Cardiac muscle cell (in vitro differentiated cells and primary cell): ENCODE measurements around the gene ZNF512B. TPM values are rescaled to one million over a fixed set of nuclear protein-coding genes. Genes with fewer than 3 reads are reported as not detected.

Experiments
- DNase-seq, 2 donors: peaks; one replicate each; pipeline versions ENCODE4 v3.0.0 to v3.0.0-alpha.2; 2010 to 2017; ENCODE audit warnings: low read depth in 1 of 2, low spot score in 1 of 2
- H3K27ac ChIP-seq: fragments of 200-600 bp; sonication (generic); 2 replicates; pipeline ENCODE4 v1.5.1; 2016
- H3K27me3 ChIP-seq: fragments of 200-600 bp; sonication (generic); 2 replicates; pipeline ENCODE4 v1.6.0; 2016; ENCODE audit warnings: control low read depth
- H3K36me3 ChIP-seq: fragments of 200-600 bp; sonication (generic); 2 replicates; pipeline ENCODE4 v1.5.1; 2016; ENCODE audit warnings: control low read depth
- H3K4me1 ChIP-seq: fragments of 200-600 bp; sonication (generic); 2 replicates; pipeline ENCODE4 v1.8.1; 2017; ENCODE audit warnings: low read depth, mild to moderate bottlenecking, mixed run types
- H3K4me3 ChIP-seq: fragments of 200-600 bp; sonication (generic); 2 replicates; pipeline ENCODE4 v1.5.1; 2016; ENCODE audit warnings: mild to moderate bottlenecking
- H3K9me3 ChIP-seq: fragments of 200-600 bp; sonication (generic); 2 replicates; pipeline ENCODE4 v1.5.1; 2017; ENCODE audit warnings: low read depth, mild to moderate bottlenecking, control low read depth
- CTCF ChIP-seq: IDR thresholded peaks from 2 replicates; pipeline ENCODE4 v1.5.1; 2012; ENCODE audit warnings: low read depth, mild to moderate bottlenecking, low read length
- polyA plus RNA-seq: library from polyadenylated mRNA; unstranded; fragments of >200 nt; fragmentation: Nextera tagmentation; extraction: Ambion mirVana; gene quantifications from 2 replicates; pipeline ENCODE4 v1.2.1, GENCODE V29; 2016
- total RNA-seq: library from RNA; depleted of rRNA; stranded (reverse); fragments of >200 nt; gene quantifications from 2 replicates; pipeline ENCODE4 v1.2.3, GENCODE V29; 2016

ZNF512B gene
- total and polyA plus RNA-seq, 2 experiments from 2014 or later = 13.7 to 45.8 TPM

- Histone ChIP-seq H3K9me3 (no peaks in the 10 kb centered on the region), H3K27ac (no peak overlapping the region), H3K4me3 (no peak overlapping the region), H3K27me3 (no peaks in the 10 kb centered on the region), H3K4me1 (no peaks in the 10 kb centered on the region), H3K36me3 (peaks cover 24% of the 10 kb centered on the region)
- DNase-seq = peak; percentile 15 to 32
- TF ChIP-seq CTCF = no peak
Observed at GRCh38 chr20:63941282-63942081, 28.2 kb downstream of the ZNF512B start.

DNA sequence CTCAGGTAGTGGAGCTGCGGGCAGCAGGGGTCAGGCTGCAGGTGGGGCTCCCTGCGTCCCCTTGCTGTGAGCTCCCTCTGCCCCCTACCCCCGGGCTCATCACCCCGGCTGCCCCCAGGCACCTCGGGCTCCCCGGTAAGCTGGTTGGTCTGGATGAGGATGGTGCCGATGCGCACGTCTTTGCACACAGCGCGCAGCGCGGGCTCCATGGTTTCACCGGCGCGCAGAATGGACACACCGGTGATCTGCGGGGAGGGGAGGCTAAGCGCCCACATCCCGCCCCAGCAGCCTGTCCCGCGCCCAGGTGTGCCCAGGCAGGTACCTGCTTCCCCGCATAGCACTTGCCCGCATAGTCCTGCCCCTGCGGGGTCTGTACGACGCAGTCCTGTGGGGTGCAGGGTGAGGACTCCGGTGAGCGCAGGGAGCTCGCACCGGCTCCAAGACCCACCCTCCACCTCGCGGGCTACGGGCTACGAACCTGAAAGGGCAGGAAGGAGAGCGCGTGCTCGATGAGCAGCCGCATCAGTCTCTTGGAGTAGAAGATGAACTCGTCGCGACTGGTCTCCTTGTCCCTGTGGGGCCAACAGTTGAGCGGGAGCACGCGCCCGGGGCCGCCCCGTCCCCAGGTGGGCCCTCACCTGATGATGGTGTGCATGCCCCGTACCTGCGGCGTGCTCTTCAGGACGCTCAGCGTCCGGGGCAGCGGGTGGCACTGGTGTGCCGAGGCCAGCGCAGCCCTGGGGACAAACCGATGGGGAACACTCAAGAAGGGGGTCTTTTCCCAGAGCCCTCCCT, 29.1 kb downstream of the ZNF512B start:
- no peak for DNase-seq
- no peak overlapping the region for H3K4me3 ChIP-seq
- no peaks in the 10 kb centered on the region for H3K27me3 ChIP-seq
- H3K27ac ChIP-seq = no peak overlapping the region
- peaks cover 22% of the 10 kb centered on the region for H3K36me3 ChIP-seq
- no peaks in the 10 kb centered on the region for H3K4me1 ChIP-seq
- H3K9me3 ChIP-seq = no peaks in the 10 kb centered on the region
- no peak for TF ChIP-seq CTCF

GRCh38 chr20:63940071-63940471, 29.7 kb downstream of the ZNF512B start:
- no peak for TF ChIP-seq CTCF
- Histone ChIP-seq H3K36me3 (peaks cover 22% of the 10 kb centered on the region), H3K4me3 (no peak overlapping the region), H3K27me3 (no peaks in the 10 kb centered on the region), H3K4me1 (no peaks in the 10 kb centered on the region), H3K27ac (no peak overlapping the region), H3K9me3 (no peaks in the 10 kb centered on the region)
- no peak for DNase-seq

- no peak for TF ChIP-seq CTCF
- no peaks in the 10 kb centered on the region for H3K4me1 ChIP-seq
- no peak overlapping the region for H3K4me3 ChIP-seq
- no peak for DNase-seq
- no peaks in the 10 kb centered on the region for H3K9me3 ChIP-seq
- H3K36me3 ChIP-seq = peaks cover 17% of the 10 kb centered on the region
- H3K27ac ChIP-seq = no peak overlapping the region
- no peaks in the 10 kb centered on the region for H3K27me3 ChIP-seq
Observed at GRCh38 chr20:63939061-63939935, 30.4 kb downstream of the ZNF512B start.

- Histone ChIP-seq H3K27me3 (no peaks in the 10 kb centered on the region), H3K36me3 (peaks cover 12% of the 10 kb centered on the region), H3K27ac (no peak overlapping the region), H3K9me3 (no peaks in the 10 kb centered on the region), H3K4me3 (no peak overlapping the region), H3K4me1 (no peaks in the 10 kb centered on the region)
- DNase-seq = no peak
- TF ChIP-seq CTCF = no peak
Observed at GRCh38 chr20:63937596-63937995, 32.1 kb downstream of the ZNF512B start.
